ENCODE results near the gene SH3BP1. TPM values are rescaled to one million over a fixed set of nuclear protein-coding genes. Genes with fewer than 3 reads are reported as not detected.
A peak's percentile ranks its signal among the peaks of the same experiment; 100 is the strongest.

The SH3BP1 gene
- total and polyA plus RNA-seq, 9 of the 15 experiments (the other 6 are each of a cell fraction or from before 2014, with no cell fraction given): 0.10 to 36.2 (median 10.4) TPM

GRCh38 chr22:37610480-37611129 is 28.9 kb upstream of the SH3BP1 start (continued):
- TF ChIP-seq ZNF146 (CRISPR knock-in tag; IDR thresholded peaks at IDR 0.05; ENCODE audit: unreplicated experiment) (no peak), CHD4 (IDR thresholded peaks at IDR 0.05; ENCODE audit: insufficient read depth, insufficient replicate concordance, low read depth, low read length, poor library complexity, severe bottlenecking) (no peak), FOXP4 (CRISPR knock-in tag; IDR thresholded peaks at IDR 0.05; ENCODE audit: borderline replicate concordance) (no peak), ZC3H11A (IDR thresholded peaks at IDR 0.05; ENCODE audit: low read depth, low read length) (no peak), MCM3 (IDR thresholded peaks at IDR 0.05) (no peak), RFX7 (CRISPR knock-in tag; IDR thresholded peaks at IDR 0.05) (no peak), ZNF12 (CRISPR knock-in tag; IDR thresholded peaks at IDR 0.05) (no peak), LARP7 (IDR thresholded peaks at IDR 0.05) (no peak), MGA (IDR thresholded peaks at IDR 0.05) (no peak), EP400 (IDR thresholded peaks at IDR 0.05) (no peak), SNAPC5 (CRISPR knock-in tag; IDR thresholded peaks at IDR 0.05) (no peak), CEBPG (CRISPR knock-in tag; IDR thresholded peaks at IDR 0.05) (0 out of 2 replicates have a peak, but pooled peaks have one; percentile 12), CEBPG (tag; conservative IDR thresholded peaks at IDR 0.05 in 1 of 2, IDR thresholded peaks at IDR 0.05 in 1 of 2) (no peak), ZNF41 (CRISPR knock-in tag; conservative IDR thresholded peaks at IDR 0.05) (no peak), CBFB (CRISPR knock-in tag; IDR thresholded peaks at IDR 0.05) (no peak)
